ENCODE results near the gene THAP10. TPM values are rescaled to one million over a fixed set of nuclear protein-coding genes. Genes with fewer than 3 reads are reported as not detected.

The THAP10 gene
- total RNA-seq, 1 experiment from 2014 or later = 6.6 TPM

DNA sequence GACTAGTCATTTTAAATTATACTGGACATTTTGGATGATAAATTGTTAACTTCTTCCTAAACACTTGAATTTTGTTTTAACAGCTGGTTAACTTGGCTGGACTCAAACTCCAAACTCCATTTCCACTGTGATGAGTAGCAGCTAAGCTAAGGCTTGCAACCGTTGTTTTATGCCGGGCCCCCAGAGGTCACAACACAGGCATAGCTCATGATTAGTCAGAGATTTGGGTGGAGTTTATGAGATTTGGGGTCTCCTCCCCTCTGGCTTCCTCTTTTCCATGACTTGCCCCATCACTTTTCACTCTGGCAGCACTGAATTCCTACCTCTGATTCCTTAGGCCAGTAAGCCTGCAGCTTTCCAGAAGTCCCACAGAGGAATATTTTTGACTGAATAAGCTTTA lies 12.8 kb downstream of the THAP10 start:
- Histone ChIP-seq H3K4me3 (ENCODE audit: low read depth, low read length, poor library complexity, severe bottlenecking) (no peak overlapping the region), H3K27ac (ENCODE audit: low read depth, low read length, poor library complexity, severe bottlenecking) (no peak overlapping the region), H3K4me1 (ENCODE audit: insufficient read depth, low read length, poor library complexity, severe bottlenecking) (peaks cover 9% of the 10 kb centered on the region), H3K9me3 (ENCODE audit: low read depth, low read length, poor library complexity, severe bottlenecking) (no peaks in the 10 kb centered on the region), H3K36me3 (ENCODE audit: insufficient read depth, low read length, poor library complexity, severe bottlenecking) (no peaks in the 10 kb centered on the region), H3K27me3 (replicated peaks; ENCODE audit: insufficient read depth, low read depth, low read length, poor library complexity) (no peaks in the 10 kb centered on the region)
- ChIA-PET CTCF (interaction anchor here (0.6 kb wide), 1 partner anchor 1320 kb away, joined by 3 read pairs; no protein-coding TSS in a partner anchor), POLR2A (ENCODE audit: low non-redundant PET) (no interaction called here)
- TF ChIP-seq, protein P1, sequence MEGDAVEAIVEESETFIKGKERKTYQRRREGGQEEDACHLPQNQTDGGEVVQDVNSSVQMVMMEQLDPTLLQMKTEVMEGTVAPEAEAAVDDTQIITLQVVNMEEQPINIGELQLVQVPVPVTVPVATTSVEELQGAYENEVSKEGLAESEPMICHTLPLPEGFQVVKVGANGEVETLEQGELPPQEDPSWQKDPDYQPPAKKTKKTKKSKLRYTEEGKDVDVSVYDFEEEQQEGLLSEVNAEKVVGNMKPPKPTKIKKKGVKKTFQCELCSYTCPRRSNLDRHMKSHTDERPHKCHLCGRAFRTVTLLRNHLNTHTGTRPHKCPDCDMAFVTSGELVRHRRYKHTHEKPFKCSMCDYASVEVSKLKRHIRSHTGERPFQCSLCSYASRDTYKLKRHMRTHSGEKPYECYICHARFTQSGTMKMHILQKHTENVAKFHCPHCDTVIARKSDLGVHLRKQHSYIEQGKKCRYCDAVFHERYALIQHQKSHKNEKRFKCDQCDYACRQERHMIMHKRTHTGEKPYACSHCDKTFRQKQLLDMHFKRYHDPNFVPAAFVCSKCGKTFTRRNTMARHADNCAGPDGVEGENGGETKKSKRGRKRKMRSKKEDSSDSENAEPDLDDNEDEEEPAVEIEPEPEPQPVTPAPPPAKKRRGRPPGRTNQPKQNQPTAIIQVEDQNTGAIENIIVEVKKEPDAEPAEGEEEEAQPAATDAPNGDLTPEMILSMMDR (conservative IDR thresholded peaks at IDR 0.05; ENCODE audit: low read depth, low read length) = no peak
- TF ChIP-seq EZH2 (IDR thresholded peaks at IDR 0.05; ENCODE audit: borderline replicate concordance, low read depth, low read length, poor library complexity, severe bottlenecking) = no peak
- BruUV-seq (replicated peaks) = no TSS peak
- intact Hi-C loops (cut with micrococcal nuclease; ENCODE audit: unreplicated experiment) = loop anchor here (5.0 kb wide), 1 partner anchor 202 kb away; no protein-coding TSS in a partner anchor
- DNase-seq (ENCODE audit: low spot score) = no peak

DNA sequence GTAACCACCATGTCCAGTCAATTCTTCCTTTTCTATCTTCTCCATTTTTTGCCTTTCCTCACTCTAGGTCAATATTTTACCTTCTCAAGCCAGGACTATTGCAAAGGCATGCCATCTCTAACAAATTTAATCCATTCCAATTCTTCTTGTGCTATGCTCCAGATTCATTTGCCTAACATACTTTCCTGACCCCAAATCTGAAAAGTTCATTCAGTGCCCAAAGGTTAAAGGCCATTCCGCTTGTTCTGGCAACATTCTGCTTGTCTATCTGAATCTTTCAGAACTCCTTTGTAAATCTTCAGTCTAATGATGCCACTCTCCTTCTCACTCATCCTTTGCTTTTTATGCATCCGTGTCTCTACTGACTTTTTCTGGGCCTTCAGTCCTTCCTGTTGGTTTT lies 15.6 kb downstream of the THAP10 start:
- Histone ChIP-seq H3K27me3 (replicated peaks; ENCODE audit: insufficient read depth, low read depth, low read length, poor library complexity) (no peaks in the 10 kb centered on the region), H3K36me3 (ENCODE audit: insufficient read depth, low read length, poor library complexity, severe bottlenecking) (no peaks in the 10 kb centered on the region), H3K4me3 (ENCODE audit: low read depth, low read length, poor library complexity, severe bottlenecking) (no peak overlapping the region), H3K4me1 (ENCODE audit: insufficient read depth, low read length, poor library complexity, severe bottlenecking) (peaks cover 9% of the 10 kb centered on the region), H3K9me3 (ENCODE audit: low read depth, low read length, poor library complexity, severe bottlenecking) (no peaks in the 10 kb centered on the region), H3K27ac (ENCODE audit: low read depth, low read length, poor library complexity, severe bottlenecking) (no peak overlapping the region)
- intact Hi-C loops (cut with micrococcal nuclease; ENCODE audit: unreplicated experiment) = loop anchor here (5.0 kb wide), 1 partner anchor 199 kb away; no protein-coding TSS in a partner anchor
- ChIA-PET CTCF (no interaction called here), POLR2A (ENCODE audit: low non-redundant PET) (no interaction called here)
- BruUV-seq (replicated peaks) = no TSS peak
- no peak for DNase-seq (ENCODE audit: low spot score)
- TF ChIP-seq, protein P1 (conservative IDR thresholded peaks at IDR 0.05; ENCODE audit: low read depth, low read length) = no peak
- TF ChIP-seq EZH2 (IDR thresholded peaks at IDR 0.05; ENCODE audit: borderline replicate concordance, low read depth, low read length, poor library complexity, severe bottlenecking) = no peak

DNA sequence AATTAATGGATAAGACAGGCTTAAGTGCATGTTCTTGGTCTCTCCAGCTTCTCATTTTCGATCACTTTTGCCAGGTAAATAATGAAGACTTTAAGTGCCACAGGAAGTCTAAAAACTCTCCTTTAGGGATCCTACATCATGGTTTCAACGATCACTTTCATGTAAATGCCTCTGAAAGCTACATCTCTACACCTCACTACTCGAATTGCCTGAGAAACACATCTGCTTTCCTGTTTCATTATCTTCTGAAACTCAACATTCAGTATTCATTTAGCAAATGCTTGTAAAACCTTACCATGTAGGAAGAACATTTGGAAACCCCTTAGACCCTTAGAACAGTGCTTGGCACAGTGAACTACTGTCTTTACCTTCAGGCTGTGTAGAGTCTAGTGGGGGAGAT lies 16.2 kb downstream of the THAP10 start:
- BruUV-seq (replicated peaks) = no TSS peak

More for the DNA sequence above, 16.2 kb downstream of the THAP10 start:
- no peak for DNase-seq (ENCODE audit: low spot score)
- ChIA-PET POLR2A (ENCODE audit: low non-redundant PET) (no interaction called here), CTCF (no interaction called here)
- H3K9me3 ChIP-seq (ENCODE audit: low read depth, low read length, poor library complexity, severe bottlenecking) = no peaks in the 10 kb centered on the region
- intact Hi-C loops (cut with micrococcal nuclease; ENCODE audit: unreplicated experiment) = loop anchor here (5.0 kb wide), 1 partner anchor 199 kb away; no protein-coding TSS in a partner anchor
- TF ChIP-seq, protein P1 (conservative IDR thresholded peaks at IDR 0.05; ENCODE audit: low read depth, low read length) = no peak
- no peak for TF ChIP-seq EZH2 (IDR thresholded peaks at IDR 0.05; ENCODE audit: borderline replicate concordance, low read depth, low read length, poor library complexity, severe bottlenecking)
- no peak overlapping the region for H3K27ac ChIP-seq (ENCODE audit: low read depth, low read length, poor library complexity, severe bottlenecking)
- H3K27me3 ChIP-seq (replicated peaks; ENCODE audit: insufficient read depth, low read depth, low read length, poor library complexity) = no peaks in the 10 kb centered on the region
- no peaks in the 10 kb centered on the region for H3K36me3 ChIP-seq (ENCODE audit: insufficient read depth, low read length, poor library complexity, severe bottlenecking)
- peaks cover 9% of the 10 kb centered on the region for H3K4me1 ChIP-seq (ENCODE audit: insufficient read depth, low read length, poor library complexity, severe bottlenecking)
- H3K4me3 ChIP-seq (ENCODE audit: low read depth, low read length, poor library complexity, severe bottlenecking) = no peak overlapping the region

Measured in A673 (cell line).